HG03520 (cell line): ENCODE data around the gene CTNND2.

ENCODE experiments used
- ATAC-seq: cut with Tn5 transposase; IDR thresholded peaks from one replicate; pipeline ENCODE4 v1.9.1; 2021; ENCODE audit warnings: mild to moderate bottlenecking, moderate library complexity; ENCODE audit not compliant: unreplicated experiment

CTNND2 gene

DNA sequence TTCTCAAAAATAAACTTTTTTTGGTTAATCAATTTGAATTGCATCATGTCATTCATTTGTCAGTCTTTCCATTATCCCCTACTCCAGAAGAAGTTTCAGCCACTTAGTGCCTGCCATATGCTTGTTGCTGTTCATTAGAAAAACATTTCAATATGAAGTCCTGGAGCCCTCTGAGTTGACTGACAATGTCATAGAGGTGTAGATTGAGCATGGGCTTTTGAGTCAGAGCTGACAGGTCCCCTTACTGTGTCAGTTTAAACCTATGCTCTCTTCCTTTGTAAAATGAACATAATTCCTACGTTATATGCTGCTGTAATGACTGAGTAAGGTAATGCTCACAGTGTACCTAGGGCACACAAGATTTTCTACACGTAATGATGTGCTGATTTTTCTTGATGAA, 114.0 kb downstream of the CTNND2 start:
- no peak for ATAC-seq

DNA sequence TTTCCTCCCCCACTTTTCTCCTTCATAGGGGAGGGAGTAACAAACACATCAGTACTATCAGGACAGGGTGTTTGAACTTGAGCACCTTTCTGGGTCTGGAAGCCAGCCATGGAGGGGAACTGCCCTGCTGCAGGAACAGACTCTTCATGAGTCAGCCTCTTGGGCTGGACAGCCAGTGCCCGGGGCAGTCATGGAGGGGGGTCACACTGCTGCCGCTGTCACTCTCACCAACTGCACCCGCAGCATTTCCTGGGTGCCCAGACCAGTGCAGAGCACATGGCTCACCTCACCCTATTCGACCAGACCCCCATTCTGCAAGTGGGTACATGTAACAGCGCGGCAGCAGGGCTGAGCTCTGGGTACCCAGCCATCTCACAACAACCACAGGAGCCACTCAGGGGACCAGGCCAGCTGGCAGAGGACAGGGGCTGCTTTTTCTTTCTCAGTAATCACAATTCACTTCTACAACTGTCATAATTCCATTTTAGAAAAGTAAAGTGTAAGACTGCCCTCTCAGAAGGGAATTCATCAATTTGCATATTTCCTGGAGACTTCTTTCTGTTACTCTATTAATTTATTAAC, 118.4 kb downstream of the CTNND2 start:
- ATAC-seq: no peak

DNA sequence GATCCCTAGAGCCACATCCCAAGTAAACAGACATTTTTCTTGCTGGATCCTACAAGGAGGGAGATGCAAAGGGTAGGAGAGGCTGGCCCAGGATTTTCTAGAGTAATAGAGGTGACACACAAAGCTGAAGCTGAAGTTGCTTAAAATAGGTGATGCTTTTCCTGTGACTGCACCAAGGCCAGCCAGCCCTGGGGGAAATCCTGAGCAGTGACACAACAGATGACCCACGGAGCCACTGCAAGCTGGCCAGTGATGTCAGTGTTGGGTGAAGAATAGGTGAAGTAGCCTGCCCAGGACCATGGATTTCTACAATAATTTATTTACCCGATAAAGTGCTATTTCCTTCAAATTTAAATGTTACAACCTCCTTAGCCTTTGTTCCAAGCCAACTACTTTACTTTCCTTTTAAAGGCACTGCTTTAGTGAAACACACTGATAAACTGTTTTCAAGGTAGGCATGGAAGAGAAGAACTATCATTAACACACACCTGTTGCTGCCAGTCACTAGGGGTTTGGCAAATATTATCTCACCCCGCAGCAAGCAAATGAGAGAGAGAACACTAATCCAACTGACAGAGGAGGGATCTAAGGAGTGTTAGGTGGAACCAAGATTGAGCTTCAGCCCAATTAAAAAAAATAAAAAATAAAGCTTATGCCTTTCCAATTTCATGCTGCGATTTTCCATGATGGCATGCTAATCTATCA, 123.5 kb downstream of the CTNND2 start:
- ATAC-seq: no peak

DNA sequence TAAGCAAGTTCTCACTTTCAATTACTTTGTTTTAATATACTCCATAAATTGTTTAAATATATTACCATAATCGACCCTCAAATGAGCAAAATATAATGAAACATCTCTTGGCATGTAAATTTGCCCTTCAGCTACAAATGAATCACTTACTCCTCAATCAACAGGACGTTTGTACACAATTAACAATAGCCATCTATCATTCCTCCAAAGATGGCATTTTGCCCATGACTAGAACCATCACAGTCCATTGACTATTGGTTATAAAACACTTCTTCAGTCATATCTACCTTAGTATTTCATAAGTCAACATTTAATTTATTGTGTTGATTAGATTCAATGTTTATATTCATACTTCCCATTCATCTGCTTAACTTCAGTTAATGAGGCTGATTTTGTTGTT, 127.2 kb downstream of the CTNND2 start:
- ATAC-seq: no peak

DNA sequence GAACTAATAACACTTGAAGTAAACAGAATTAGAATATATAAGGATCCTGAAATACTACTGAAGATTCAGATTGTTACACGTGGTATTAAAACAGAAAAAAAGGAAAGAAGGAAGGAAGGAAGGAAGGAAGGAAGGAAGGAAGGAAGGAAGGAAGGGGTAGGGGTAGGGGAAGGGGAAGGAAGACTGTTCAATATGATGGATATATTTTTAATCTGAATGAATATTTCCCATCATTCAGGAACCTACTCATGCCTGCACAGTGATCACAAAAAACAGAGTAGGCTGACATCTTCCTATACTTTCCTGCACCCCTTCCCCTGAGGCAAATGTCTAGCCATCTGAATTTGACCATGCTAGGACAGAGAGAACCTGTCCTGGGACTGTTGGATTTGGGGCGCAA, 133.9 kb downstream of the CTNND2 start:
- ATAC-seq: no peak

DNA sequence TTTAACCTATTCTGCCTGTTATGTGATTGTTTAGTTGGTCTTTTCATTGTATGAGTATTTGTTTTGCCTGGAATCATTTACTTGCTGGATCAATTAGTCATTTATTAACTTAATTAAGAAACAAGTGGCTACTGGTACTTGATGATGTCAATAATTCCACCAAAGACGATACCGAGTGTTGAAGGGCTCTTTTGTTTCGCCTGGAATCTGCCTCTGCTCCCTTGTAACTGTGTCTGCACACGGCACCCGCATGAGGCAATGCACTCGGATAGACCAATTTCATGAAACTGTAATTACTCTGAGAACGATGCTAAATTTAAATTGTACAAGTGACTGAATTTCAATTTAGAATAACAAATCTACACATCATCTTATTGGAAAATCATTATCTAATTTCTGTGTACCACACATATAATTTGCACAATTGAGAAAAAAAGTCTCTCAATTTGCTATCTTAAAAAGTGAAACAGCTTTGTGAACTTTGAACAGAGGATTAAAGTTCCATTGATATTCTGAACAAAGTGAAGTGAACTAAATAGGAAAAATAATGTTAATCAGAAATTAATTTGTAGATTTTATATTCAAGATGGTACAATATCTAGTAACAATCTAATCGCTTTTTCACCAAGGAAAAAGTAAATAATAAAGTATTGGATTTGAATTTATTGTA, 143.2 kb downstream of the CTNND2 start:
- ATAC-seq: no peak

DNA sequence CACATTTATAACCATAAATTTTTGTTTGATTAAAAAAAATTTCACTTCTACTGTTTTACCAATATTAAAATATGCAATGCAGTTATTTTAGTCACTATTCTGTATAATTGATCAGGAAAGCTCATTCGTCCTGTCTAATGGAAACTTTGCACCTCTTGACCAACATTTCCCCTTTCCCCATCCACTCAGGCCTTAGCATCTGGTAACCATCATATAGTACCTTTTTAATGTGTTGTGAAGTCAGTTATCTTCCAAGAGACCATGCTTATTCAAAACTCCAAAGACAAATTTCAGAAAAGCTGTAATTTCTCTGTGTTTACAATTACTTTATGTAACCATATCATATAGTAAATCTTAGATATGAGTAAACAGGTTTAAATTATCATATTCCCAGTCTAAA, 145.9 kb downstream of the CTNND2 start:
- no peak for ATAC-seq

DNA sequence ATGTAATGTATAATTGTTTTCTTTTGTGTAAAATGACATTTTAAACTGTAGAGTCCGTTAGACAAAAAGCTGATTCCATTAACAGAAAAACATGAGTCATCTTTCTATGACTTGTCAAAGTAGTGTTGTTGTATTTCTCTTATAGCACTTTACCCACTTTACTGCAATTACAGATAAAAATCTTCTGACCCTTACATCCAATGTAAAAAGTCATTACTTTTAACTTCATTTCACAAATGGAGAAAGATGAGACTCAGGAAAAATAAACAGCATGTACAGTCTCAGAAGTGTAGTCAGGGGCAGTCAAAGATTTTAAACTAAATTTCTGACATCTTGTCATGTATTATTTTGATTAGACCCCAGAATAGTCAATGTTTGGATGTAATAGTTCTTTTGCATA, 146.6 kb downstream of the CTNND2 start:
- ATAC-seq: no peak

DNA sequence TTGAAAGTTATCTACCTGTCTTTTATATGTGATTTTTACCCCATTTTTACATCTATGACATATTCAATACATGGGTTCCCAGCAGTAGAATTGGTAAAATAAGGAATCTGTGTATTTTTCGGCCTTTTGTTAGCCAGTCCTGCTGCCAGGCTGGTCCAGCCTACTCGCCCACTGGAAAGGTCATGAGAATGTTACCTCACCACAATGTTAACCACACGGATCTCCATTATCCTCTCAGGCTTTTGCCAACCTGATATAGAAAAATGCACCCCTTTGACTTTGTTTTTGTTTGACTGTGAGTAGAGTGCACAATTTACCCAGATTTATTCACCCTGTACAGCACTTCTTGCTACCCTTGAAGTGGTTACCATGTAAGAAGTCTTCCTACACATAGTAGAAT, 167.2 kb downstream of the CTNND2 start:
- ATAC-seq: no peak

DNA sequence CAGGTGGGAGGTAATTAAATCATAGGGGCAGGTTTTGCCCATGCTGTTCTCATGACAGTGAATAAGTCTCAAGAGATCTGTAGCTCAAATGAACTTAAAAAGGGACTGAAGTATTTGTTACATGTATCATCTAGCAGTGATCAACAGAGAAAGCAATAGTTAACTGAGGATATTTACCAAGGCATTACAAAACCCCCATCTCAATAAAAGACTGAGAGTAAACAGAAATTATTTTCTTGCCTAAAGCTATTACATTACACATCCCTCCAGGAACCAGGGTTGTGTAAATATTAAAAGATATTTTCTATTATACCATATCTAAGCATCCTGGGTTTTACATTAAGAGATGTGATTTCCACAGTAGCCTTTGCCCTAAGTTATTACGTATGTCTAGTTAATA, 169.9 kb downstream of the CTNND2 start:
- ATAC-seq: no peak

DNA sequence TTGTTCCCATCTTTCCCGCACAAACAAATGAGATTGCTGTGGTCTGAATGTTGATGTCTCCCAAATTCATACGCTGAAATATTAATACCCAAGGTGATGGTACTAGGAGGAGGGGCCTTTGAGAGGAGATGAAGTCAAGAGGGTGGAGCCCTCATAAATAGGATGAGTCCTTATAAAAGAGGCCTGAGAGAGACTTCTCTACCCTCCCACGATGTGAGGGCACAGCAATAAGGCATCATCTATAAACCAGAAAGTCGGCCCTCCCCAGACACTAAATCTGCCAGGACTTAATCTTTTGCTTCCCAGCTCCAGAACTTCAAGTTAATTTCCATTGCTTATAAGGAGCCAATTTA, 170.4 kb downstream of the CTNND2 start:
- ATAC-seq: no peak

DNA sequence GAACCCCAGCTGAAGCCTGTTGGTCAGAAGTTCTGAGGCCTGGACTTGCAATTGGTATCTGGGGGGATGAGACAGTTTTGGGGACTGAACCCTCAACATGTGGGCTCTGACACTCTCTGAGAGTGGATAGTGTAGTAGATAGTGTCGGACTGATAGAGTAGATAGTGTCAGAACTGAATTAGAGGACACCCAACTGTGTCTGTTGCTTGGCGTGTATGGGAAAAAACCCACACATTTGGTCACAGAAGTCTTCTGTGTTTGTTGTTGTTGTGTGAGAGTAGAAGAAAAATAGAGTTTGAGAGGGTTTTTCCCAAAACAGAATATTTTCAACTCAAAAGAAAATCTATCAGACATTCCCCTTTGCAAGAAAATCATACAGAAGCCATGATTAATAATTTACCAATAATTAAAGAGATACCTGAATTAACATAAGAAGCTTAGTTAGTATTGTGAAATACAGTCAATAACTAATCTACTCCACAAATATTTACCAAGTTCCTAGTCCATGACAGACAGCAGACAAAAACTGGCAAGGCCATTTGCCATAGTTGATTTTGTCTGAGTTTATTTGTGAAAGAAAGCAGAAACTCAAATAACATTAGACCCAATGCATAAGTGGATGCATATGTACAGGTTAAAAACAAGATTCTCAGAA, 170.9 kb downstream of the CTNND2 start:
- no peak for ATAC-seq

DNA sequence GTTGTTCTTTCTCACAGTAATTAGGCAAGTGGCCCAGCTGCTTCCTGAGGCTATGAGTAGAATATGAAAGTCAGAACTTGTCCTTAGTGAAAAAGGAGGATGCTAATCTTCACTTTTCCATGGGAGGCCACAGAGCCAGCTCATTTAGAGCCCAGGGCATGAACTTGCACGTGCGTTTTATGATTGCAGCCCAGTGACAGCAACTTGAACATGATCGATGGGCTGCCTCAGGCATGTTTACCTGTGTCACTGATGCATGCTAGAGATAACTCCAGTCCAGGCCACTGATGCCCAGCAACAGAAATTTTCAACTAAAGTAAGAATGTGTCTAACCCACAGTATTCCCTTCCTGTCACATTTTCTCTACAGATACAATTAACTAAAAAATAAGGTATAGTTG, 179.3 kb downstream of the CTNND2 start:
- no peak for ATAC-seq

DNA sequence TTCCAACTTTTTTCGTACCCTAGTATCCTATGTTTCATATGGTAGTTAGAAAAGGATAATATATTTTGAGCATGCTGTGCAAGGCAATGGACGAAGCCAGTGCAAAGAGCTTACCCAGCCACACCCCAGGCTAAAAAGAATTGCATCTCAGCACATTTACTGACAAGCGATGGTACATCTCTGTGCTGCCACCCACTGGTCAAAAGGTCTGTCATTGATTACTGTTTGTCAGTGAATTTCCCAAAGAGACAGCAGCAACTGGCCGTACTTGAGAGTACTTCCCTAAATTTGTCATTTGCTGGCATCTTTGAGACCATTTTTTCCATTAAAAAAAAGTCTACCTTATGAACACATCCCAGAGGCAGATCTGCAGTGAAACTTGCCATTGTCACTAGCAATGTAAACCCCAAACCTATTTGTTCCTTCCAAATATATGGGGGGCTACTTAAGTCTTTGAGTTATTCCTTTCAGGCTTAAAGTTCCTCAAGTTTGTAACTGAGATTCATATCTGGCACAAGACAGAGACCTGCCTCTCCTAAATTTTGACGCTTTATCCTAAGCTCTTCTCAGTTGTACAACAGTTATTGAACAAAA, 184.3 kb downstream of the CTNND2 start:
- no peak for ATAC-seq

DNA sequence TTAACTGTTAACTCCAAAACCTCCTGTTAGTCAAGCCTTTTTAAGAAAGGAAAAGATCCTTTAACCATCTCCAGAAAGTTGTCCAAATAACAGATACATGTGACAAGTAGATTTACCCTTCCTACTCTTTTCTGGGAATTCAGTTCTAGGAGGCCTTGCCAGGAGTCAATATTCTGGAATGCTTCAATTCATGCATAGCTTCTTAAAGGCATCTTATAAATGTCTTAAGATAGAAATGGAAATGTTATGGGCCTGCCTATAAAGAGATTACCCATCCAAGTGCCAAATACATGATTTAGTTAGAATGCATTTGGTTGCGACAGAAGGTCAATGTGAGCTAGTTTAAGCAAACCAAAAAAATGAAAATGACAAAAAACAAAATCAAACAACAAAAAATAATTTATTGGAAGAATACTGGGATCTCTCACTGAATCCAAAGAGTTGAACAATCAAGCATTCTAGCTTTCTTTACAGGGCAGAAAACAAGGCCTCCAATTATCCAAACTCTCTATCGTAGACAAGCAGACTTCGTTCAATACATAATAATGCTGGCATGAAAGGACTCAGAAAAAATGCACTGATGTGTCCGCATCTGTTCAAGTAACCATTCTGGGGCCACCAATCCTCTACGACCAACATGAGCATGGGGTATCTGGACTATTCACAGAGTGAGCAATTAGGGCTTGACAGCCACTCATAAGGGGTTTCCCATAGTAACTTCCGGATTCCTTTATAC, 188.6 kb downstream of the CTNND2 start:
- no peak for ATAC-seq

DNA sequence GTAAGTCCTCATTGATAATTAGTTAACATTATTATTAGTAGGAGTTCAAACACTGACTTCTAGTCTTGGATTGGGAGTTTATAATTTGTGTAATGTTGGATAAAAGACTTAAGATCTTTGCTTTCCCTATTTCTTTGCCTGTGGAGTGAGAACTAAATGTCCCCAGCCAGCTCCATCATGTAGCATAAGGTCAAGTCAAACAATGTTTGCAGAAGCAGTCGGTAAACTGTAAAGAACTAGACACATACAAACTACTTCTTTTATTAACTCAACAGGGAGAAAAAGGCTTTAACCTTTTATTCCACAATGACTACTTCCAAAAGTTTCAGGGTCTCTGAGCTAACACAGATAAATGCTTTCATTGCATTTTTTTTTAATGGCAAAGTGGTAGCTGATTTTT, 192.3 kb downstream of the CTNND2 start:
- no peak for ATAC-seq

DNA sequence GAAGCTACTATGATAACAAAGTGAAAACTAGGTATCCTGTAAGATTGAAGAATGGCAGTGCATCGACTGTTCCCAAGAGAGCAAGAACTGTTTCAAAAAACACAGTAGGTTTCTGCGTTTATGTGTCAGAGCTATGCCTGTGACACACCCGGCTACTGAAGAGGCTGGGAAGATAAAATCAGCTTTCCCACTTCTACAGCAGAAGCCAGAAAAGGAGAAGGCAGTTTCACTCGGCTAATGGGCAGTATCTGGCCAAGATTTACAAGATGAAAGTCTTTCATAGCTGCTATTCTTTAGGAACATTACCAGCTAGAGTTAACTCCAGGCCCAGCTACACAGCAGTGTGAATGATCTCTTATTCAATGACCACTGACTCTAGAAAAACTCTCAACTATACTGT, 195.2 kb downstream of the CTNND2 start:
- no peak for ATAC-seq

DNA sequence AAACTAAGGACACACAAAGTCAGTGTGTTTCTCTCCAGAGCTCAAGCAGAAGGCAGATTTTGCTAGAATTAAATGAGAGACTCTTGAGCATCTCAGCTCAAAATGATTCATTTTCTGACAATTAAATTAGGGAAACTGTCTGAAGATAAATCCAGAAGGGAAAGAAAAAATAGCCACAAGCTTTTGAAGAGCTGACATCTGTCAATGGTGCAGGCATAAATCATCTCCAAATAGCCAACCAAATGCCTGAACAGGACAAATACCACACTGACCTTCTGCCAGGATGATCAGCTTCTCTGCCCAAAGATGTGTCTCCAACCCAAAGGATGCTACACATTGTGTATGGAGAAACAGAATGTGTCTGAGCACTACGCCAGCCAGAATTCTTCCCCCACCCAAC, 199.3 kb downstream of the CTNND2 start:
- ATAC-seq: no peak

DNA sequence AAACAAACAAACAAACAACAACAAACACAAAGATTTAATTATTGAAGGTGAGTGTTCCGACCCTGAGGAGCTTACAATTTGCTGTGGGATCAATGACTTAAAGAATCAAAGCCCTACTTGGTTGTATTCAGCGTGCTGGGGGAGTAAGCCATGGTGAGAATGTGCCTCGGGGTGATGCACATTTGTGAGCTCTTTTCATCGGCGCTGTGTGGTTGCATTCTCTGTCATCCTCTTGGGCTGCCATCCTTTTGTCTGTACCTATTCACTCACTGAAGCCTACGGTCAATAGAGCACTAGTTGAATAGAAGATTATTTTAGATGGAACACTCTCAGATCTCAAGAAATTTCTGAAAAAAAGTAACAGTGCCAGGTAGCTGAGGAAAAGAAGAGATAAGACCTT, 203.9 kb downstream of the CTNND2 start:
- ATAC-seq: no peak

DNA sequence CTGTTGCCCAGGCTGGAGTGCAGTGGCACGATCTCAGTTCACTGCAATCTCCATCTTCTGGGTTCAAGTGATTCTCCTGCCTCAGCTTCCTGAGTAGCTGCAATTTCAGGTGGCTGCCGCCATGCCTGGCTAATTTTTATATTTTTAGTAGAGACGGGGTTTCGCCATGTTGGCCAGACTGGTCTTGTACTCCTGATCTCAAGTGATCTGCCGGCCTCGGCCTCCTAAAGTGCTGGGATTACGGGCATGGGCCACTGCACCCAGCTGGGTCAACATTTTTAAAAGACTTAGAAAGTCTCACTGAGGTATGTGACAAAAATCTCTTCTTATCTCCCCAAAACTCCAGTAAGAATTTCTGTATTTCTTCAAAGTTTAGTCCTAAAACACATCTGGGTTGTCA, 211.6 kb downstream of the CTNND2 start:
- no peak for ATAC-seq

DNA sequence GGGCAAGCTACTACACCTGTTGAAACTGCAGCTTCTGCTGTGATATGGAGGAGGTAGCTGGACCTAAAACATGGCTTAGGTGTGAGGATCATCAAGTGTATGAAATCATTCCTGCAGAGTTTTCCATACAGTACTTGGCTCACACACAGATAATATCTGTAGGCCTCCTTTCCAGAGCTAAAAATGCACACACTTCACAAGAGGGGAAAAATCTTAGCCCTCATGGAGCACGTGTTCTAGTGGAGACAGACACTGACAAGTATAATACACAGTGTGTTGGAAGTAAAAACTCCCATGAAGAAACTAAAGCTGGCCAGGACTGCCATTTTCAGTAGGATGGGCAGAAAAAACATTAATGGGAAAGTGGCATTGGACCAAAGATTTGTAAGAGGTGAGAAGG, 216.7 kb downstream of the CTNND2 start:
- no peak for ATAC-seq
